Measurements from ENCODE around the gene ATP5ME.

The ATP5ME gene

GRCh38 chr4:622996-623913, 50.8 kb downstream of the ATP5ME start:
- no peak for DNase-seq (ENCODE audit: low read depth in 1 of 2, low spot score in 1 of 2)
